Measurements from ENCODE around the gene NUB1. TPM values are rescaled to one million over a fixed set of nuclear protein-coding genes. Genes with fewer than 3 reads are reported as not detected.

Gene NUB1
- total RNA-seq, 1 donor, result 50.7 TPM

DNA sequence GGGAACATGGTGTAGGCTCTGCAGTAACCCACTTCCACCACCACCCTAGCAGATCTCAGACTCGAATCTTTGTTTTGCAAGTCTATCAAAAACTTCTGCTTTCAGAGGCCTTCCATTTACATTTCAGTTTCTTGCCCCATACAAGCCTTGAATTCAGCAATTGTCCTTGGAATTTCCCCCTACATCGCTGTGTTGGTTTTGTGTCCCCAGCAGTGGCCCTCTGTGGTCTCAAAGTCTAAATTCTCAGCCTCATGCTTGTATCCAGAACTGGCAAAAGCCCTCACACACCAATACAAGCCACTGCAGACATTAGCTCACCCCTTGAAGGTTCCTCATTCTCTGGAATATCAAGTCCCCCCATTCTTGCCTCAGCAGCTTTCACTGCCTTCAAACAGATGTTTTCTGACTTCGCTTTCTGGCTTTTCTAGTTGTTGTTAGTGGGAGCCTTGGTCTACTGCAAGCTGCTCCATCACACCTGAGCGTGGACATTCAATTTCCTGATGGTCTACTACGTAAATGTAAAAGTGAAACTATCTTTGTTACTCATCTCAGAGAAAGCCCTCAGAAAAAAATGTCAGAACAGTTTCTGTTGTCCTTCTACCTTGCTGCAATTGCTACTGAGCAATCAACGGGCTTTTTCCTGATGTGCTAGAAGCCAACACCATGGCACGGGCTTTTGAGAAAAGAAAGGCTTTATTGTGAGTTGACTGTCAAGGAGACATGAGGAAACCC is 1.8 kb upstream of the NUB1 start:
- no peaks in the 10 kb centered on the region for H3K36me3 ChIP-seq (ENCODE audit: insufficient read depth, low read length)
- peak overlapping the region; percentile 39 for H3K4me2 ChIP-seq (ENCODE audit: insufficient read depth, low read length)
- peaks cover 4% of the 10 kb centered on the region for H4K20me1 ChIP-seq (ENCODE audit: insufficient read depth, low read length)
- H3K9me3 ChIP-seq (ENCODE audit: low read depth, low read length), result no peaks in the 10 kb centered on the region
- H3K4me3 ChIP-seq (ENCODE audit: insufficient read depth, low read length), result peak overlapping the region; percentile 34
- H3K4me1 ChIP-seq (ENCODE audit: insufficient read depth, low read length), result peaks cover 10% of the 10 kb centered on the region
- DNase-seq (ENCODE audit: insufficient read length, low spot score, missing footprints), result no peak
- TF ChIP-seq, protein P1, sequence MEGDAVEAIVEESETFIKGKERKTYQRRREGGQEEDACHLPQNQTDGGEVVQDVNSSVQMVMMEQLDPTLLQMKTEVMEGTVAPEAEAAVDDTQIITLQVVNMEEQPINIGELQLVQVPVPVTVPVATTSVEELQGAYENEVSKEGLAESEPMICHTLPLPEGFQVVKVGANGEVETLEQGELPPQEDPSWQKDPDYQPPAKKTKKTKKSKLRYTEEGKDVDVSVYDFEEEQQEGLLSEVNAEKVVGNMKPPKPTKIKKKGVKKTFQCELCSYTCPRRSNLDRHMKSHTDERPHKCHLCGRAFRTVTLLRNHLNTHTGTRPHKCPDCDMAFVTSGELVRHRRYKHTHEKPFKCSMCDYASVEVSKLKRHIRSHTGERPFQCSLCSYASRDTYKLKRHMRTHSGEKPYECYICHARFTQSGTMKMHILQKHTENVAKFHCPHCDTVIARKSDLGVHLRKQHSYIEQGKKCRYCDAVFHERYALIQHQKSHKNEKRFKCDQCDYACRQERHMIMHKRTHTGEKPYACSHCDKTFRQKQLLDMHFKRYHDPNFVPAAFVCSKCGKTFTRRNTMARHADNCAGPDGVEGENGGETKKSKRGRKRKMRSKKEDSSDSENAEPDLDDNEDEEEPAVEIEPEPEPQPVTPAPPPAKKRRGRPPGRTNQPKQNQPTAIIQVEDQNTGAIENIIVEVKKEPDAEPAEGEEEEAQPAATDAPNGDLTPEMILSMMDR (IDR thresholded peaks at IDR 0.05; ENCODE audit: extremely low read depth, low read depth, low read length), result no peak
- no peak overlapping the region for H3K27ac ChIP-seq (ENCODE audit: low read depth, low read length)
- peak overlapping the region; percentile 68 for H2AFZ ChIP-seq (ENCODE audit: low read length)
- H3K27me3 ChIP-seq (ENCODE audit: insufficient read depth, low read length), result no peaks in the 10 kb centered on the region
- H3K79me2 ChIP-seq (ENCODE audit: insufficient read depth, low read length), result peaks cover 18% of the 10 kb centered on the region

DNA sequence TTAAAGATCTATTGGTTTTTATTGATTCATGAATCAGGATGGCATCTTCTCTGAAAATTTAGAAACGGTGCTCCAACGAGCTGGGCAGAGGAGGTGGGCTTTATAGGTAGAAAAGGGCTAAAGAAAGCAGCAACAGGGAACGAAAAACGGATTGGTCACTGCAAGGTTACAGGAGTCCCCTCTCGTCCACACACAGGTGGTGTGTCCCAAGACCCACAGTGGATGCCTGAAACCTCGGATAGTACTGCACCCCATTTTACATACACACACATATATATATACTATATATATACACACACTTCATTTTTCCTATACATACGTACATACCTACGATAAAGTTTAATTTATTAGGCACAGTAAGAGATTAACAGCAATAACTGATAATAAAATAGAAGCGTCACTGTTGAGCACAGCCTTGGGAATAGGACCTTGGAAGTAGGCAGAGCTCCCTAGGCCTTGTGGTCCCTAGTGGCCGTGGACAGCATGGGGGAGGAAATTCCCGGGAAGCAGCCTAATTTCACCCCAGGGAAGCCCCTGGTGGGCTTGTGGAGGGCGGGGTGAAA is 737 bp upstream of the NUB1 start:
- Histone ChIP-seq H3K27ac (ENCODE audit: low read depth, low read length) (no peak overlapping the region), H4K20me1 (ENCODE audit: insufficient read depth, low read length) (peaks cover 4% of the 10 kb centered on the region), H3K36me3 (ENCODE audit: insufficient read depth, low read length) (peaks cover 7% of the 10 kb centered on the region), H3K4me2 (ENCODE audit: insufficient read depth, low read length) (peak overlapping the region; percentile 78), H3K4me1 (ENCODE audit: insufficient read depth, low read length) (peaks cover 10% of the 10 kb centered on the region), H3K27me3 (ENCODE audit: insufficient read depth, low read length) (no peaks in the 10 kb centered on the region), H3K4me3 (ENCODE audit: insufficient read depth, low read length) (peak overlapping the region; percentile 88), H3K79me2 (ENCODE audit: insufficient read depth, low read length) (peaks cover 18% of the 10 kb centered on the region), H3K9me3 (ENCODE audit: low read depth, low read length) (no peaks in the 10 kb centered on the region), H2AFZ (ENCODE audit: low read length) (peak overlapping the region; percentile 90)
- TF ChIP-seq, protein P1 (IDR thresholded peaks at IDR 0.05; ENCODE audit: extremely low read depth, low read depth, low read length), result peak; percentile 9
- peak; percentile 37 for DNase-seq (ENCODE audit: insufficient read length, low spot score, missing footprints)

GRCh38 chr7:151342102-151342646 is 562 bp downstream of the NUB1 start:
- TF ChIP-seq, protein P1 (IDR thresholded peaks at IDR 0.05; ENCODE audit: extremely low read depth, low read depth, low read length), result no peak
- peak overlapping the region; percentile 88 for H3K4me3 ChIP-seq (ENCODE audit: insufficient read depth, low read length)
- peaks cover 16% of the 10 kb centered on the region for H3K36me3 ChIP-seq (ENCODE audit: insufficient read depth, low read length)
- H3K9me3 ChIP-seq (ENCODE audit: low read depth, low read length), result no peaks in the 10 kb centered on the region
- peaks cover 10% of the 10 kb centered on the region for H3K4me1 ChIP-seq (ENCODE audit: insufficient read depth, low read length)
- peak overlapping the region; percentile 51 for H3K27ac ChIP-seq (ENCODE audit: low read depth, low read length)
- DNase-seq (ENCODE audit: insufficient read length, low spot score, missing footprints), result no peak
- peaks cover 18% of the 10 kb centered on the region for H3K79me2 ChIP-seq (ENCODE audit: insufficient read depth, low read length)
- H2AFZ ChIP-seq (ENCODE audit: low read length), result peak overlapping the region; percentile 85
- peaks cover 4% of the 10 kb centered on the region for H4K20me1 ChIP-seq (ENCODE audit: insufficient read depth, low read length)
- H3K27me3 ChIP-seq (ENCODE audit: insufficient read depth, low read length), result no peaks in the 10 kb centered on the region
- H3K4me2 ChIP-seq (ENCODE audit: insufficient read depth, low read length), result peak overlapping the region; percentile 86

DNA sequence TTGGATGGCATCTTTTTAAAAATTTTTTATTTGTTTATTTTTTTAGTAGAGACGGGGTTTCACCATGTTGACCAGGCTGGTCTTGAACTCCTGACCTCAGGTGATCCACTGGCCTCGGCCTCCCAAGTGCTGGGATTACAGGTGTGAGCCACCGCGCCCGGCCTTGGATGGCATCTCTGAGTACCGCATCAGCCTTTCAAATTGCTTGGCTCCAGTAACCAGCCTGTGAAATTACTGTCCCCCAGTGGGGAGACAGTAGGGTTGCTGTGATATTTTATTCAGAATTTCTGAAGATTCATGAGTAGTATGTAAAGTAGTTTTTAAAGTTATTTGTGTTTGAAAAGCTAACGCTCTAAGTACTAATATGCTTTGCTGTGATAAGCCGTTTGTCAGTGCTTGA is 1.2 kb downstream of the NUB1 start:
- H3K4me1 ChIP-seq (ENCODE audit: insufficient read depth, low read length), result peaks cover 10% of the 10 kb centered on the region
- no peaks in the 10 kb centered on the region for H3K9me3 ChIP-seq (ENCODE audit: low read depth, low read length)
- H2AFZ ChIP-seq (ENCODE audit: low read length), result no peak overlapping the region
- peak overlapping the region; percentile 86 for H3K4me2 ChIP-seq (ENCODE audit: insufficient read depth, low read length)
- H3K79me2 ChIP-seq (ENCODE audit: insufficient read depth, low read length), result peaks cover 18% of the 10 kb centered on the region
- H3K27ac ChIP-seq (ENCODE audit: low read depth, low read length), result peak overlapping the region; percentile 51
- peak; percentile 92 for DNase-seq (ENCODE audit: insufficient read length, low spot score, missing footprints)
- H3K4me3 ChIP-seq (ENCODE audit: insufficient read depth, low read length), result peak overlapping the region; percentile 88
- no peaks in the 10 kb centered on the region for H3K27me3 ChIP-seq (ENCODE audit: insufficient read depth, low read length)
- H4K20me1 ChIP-seq (ENCODE audit: insufficient read depth, low read length), result peaks cover 4% of the 10 kb centered on the region
- H3K36me3 ChIP-seq (ENCODE audit: insufficient read depth, low read length), result peaks cover 21% of the 10 kb centered on the region
- TF ChIP-seq, protein P1 (IDR thresholded peaks at IDR 0.05; ENCODE audit: extremely low read depth, low read depth, low read length), result peak; percentile 18
